NCI-H748 (cell line): ENCODE measurements around the gene DNM1L.

ENCODE experiments used
- DNase-seq: peaks from one replicate; lab custom pipeline; 2025; ENCODE audit not compliant: unreplicated experiment; lab: John Stamatoyannopoulos, UW

Gene DNM1L

GRCh38 chr12:32679091-32679919 is at the start of gene DNM1L:
Gene DNM1L, plus strand, starts transcription at chr12:32679301. Its CDS starts 63 bp downstream, at chr12:32679364.
- peak; percentile 96 for DNase-seq

- no peak for DNase-seq
Observed at GRCh38 chr12:32641287-32641901, 37.7 kb upstream of the DNM1L start.

GRCh38 chr12:32644431-32644830 is 34.7 kb upstream of the DNM1L start:
- no peak for DNase-seq

GRCh38 chr12:32647275-32647674 is 31.8 kb upstream of the DNM1L start:
- no peak for DNase-seq

- DNase-seq = no peak
Observed at GRCh38 chr12:32650508-32650907, 28.6 kb upstream of the DNM1L start.

GRCh38 chr12:32651151-32651955 is 27.7 kb upstream of the DNM1L start:
- no peak for DNase-seq

- no peak for DNase-seq
Observed at GRCh38 chr12:32651956-32652210, 27.2 kb upstream of the DNM1L start.

GRCh38 chr12:32659908-32660440 is 19.1 kb upstream of the DNM1L start:
- DNase-seq = no peak

- no peak for DNase-seq
Observed at GRCh38 chr12:32661706-32662105, 17.4 kb upstream of the DNM1L start.

- DNase-seq = no peak
Observed at GRCh38 chr12:32662665-32663064, 16.4 kb upstream of the DNM1L start.

GRCh38 chr12:32666018-32666417 is 13.1 kb upstream of the DNM1L start:
- no peak for DNase-seq

- no peak for DNase-seq
Observed at GRCh38 chr12:32669584-32669983, 9.5 kb upstream of the DNM1L start.

- peak; percentile 81 for DNase-seq
Observed at GRCh38 chr12:32671930-32672780, 6.9 kb upstream of the DNM1L start.

GRCh38 chr12:32679920-32680237 is 778 bp downstream of the DNM1L start:
- DNase-seq = no peak

- no peak for DNase-seq
Observed at GRCh38 chr12:32680787-32681186, 1.7 kb downstream of the DNM1L start.

GRCh38 chr12:32681272-32681671 is 2.2 kb downstream of the DNM1L start:
- DNase-seq = no peak

- DNase-seq = no peak
Observed at GRCh38 chr12:32686340-32686739, 7.2 kb downstream of the DNM1L start.

- DNase-seq = no peak
Observed at GRCh38 chr12:32688786-32689185, 9.7 kb downstream of the DNM1L start.

GRCh38 chr12:32690927-32691326 is 11.8 kb downstream of the DNM1L start:
- no peak for DNase-seq

- DNase-seq = no peak
Observed at GRCh38 chr12:32692358-32692757, 13.3 kb downstream of the DNM1L start.

GRCh38 chr12:32693036-32693435 is 13.9 kb downstream of the DNM1L start:
- no peak for DNase-seq
